SJCRH30 (cell line): ENCODE measurements around the gene UQCRC2. TPM values are rescaled to one million over a fixed set of nuclear protein-coding genes. Genes with fewer than 3 reads are reported as not detected.
"Not testable (repeated sequence)": the region's sequence is repeated elsewhere in the genome, so short reads cannot be mapped to it uniquely, and the experiment has no call there.

Source experiments
- DNase-seq, 2 experiments: peaks; one replicate each; pipeline ENCODE4 v3.0.0-alpha.2; 2015 to 2020
- H3K27ac ChIP-seq: fragments of 250-450 bp; sonication (Bioruptor Pico); 2 replicates; pipeline ENCODE4 v1.5.1; 2020; ENCODE audit warnings: mild to moderate bottlenecking, moderate library complexity
- H3K27me3 ChIP-seq: fragments of 250-450 bp; sonication (Bioruptor Pico); 2 replicates; pipeline ENCODE4 v1.5.1; 2020; ENCODE audit warnings: mild to moderate bottlenecking, moderate library complexity
- H3K36me3 ChIP-seq: fragments of 250-450 bp; sonication (Bioruptor Pico); 2 replicates; pipeline ENCODE4 v1.5.1; 2020; ENCODE audit warnings: mild to moderate bottlenecking, moderate library complexity
- H3K4me1 ChIP-seq: fragments of 250-450 bp; sonication (Bioruptor Pico); 2 replicates; pipeline ENCODE4 v1.5.1; 2020; ENCODE audit warnings: mild to moderate bottlenecking, moderate library complexity
- H3K4me3 ChIP-seq: fragments of 250-450 bp; sonication (Bioruptor Pico); 2 replicates; pipeline ENCODE4 v1.5.1; 2020; ENCODE audit warnings: mild to moderate bottlenecking, moderate library complexity
- H3K9me3 ChIP-seq: fragments of 250-450 bp; sonication (Bioruptor Pico); replicated peaks from 2 replicates; pipeline ENCODE4 v1.5.1; 2020; ENCODE audit warnings: mild to moderate bottlenecking, moderate library complexity
- total RNA-seq: library from RNA; depleted of rRNA; stranded (reverse); fragments of >200 nt; shearing (Covaris generic); gene quantifications from 2 replicates; pipeline ENCODE4 v1.2.3, GENCODE V29; 2014; rRNA removed

Gene UQCRC2
- 166 and 169 TPM in 2 replicates for total RNA-seq

- Histone ChIP-seq H3K4me1 (no peaks in the 10 kb centered on the region), H3K36me3 (peaks cover 2% of the 10 kb centered on the region), H3K9me3 (no peaks in the 10 kb centered on the region), H3K4me3 (peak within 1 kb of the TSS; percentile 79), H3K27me3 (no peaks in the 10 kb centered on the region), H3K27ac (peak within 1 kb of the TSS; percentile 96)
- DNase-seq: peak; percentile 89 to 94
Measured at GRCh38 chr16:21952793-21953540, at the start of gene UQCRC2. TSS of gene UQCRC2 (plus strand) at chr16:21953361. CDS start at chr16:21953424, 63 bp downstream.

- not testable (repeated sequence) for H3K36me3 ChIP-seq, H3K4me3 ChIP-seq, H3K27ac ChIP-seq, H3K27me3 ChIP-seq, H3K4me1 ChIP-seq, H3K9me3 ChIP-seq, DNase-seq
Measured at GRCh38 chr16:21932650-21933049, 20.5 kb upstream of the UQCRC2 start.

GRCh38 chr16:21933316-21933715, 19.8 kb upstream of the UQCRC2 start:
- not testable (repeated sequence) for H3K27ac ChIP-seq, H3K4me3 ChIP-seq, H3K9me3 ChIP-seq, H3K36me3 ChIP-seq, H3K27me3 ChIP-seq, H3K4me1 ChIP-seq, DNase-seq

- not testable (repeated sequence) for DNase-seq, H3K36me3 ChIP-seq, H3K9me3 ChIP-seq, H3K27ac ChIP-seq, H3K4me3 ChIP-seq, H3K4me1 ChIP-seq, H3K27me3 ChIP-seq
Measured at GRCh38 chr16:21933790-21934189, 19.4 kb upstream of the UQCRC2 start.

GRCh38 chr16:21936216-21936615, 16.9 kb upstream of the UQCRC2 start:
- not testable (repeated sequence) for H3K4me3 ChIP-seq, H3K27me3 ChIP-seq, DNase-seq, H3K4me1 ChIP-seq, H3K36me3 ChIP-seq, H3K9me3 ChIP-seq, H3K27ac ChIP-seq

- H3K27me3 ChIP-seq: no peaks in the 10 kb centered on the region; the same call in 1 of the 2 replicates
- no peaks in the 10 kb centered on the region for H3K9me3 ChIP-seq
- H3K27ac ChIP-seq: no peak overlapping the region
- no peaks in the 10 kb centered on the region for H3K36me3 ChIP-seq
- no peak for DNase-seq
- H3K4me3 ChIP-seq: no peak overlapping the region
- H3K4me1 ChIP-seq: no peaks in the 10 kb centered on the region
Measured at GRCh38 chr16:21937336-21937829, 15.8 kb upstream of the UQCRC2 start.

GRCh38 chr16:21940570-21940969, 12.6 kb upstream of the UQCRC2 start:
- Histone ChIP-seq H3K9me3 (no peaks in the 10 kb centered on the region), H3K36me3 (no peaks in the 10 kb centered on the region), H3K27me3 (no peaks in the 10 kb centered on the region; the same call in 1 of the 2 replicates), H3K27ac (no peak overlapping the region), H3K4me1 (peaks cover 12% of the 10 kb centered on the region), H3K4me3 (no peak overlapping the region)
- no peak for DNase-seq

- Histone ChIP-seq H3K4me1 (peaks cover 12% of the 10 kb centered on the region), H3K4me3 (no peak overlapping the region), H3K27me3 (no peaks in the 10 kb centered on the region; the same call in 1 of the 2 replicates), H3K27ac (peak overlapping the region; percentile 60), H3K9me3 (no peaks in the 10 kb centered on the region), H3K36me3 (no peaks in the 10 kb centered on the region)
- DNase-seq: peak; percentile 87 to 95
Measured at GRCh38 chr16:21943571-21943970, 9.6 kb upstream of the UQCRC2 start.

GRCh38 chr16:21946889-21947635, 6.1 kb upstream of the UQCRC2 start:
- Histone ChIP-seq H3K9me3 (no peaks in the 10 kb centered on the region), H3K36me3 (no peaks in the 10 kb centered on the region), H3K4me3 (no peak overlapping the region), H3K27me3 (no peaks in the 10 kb centered on the region), H3K4me1 (peaks cover 12% of the 10 kb centered on the region), H3K27ac (no peak overlapping the region)
- no peak for DNase-seq

GRCh38 chr16:21949713-21950260, 3.4 kb upstream of the UQCRC2 start:
- Histone ChIP-seq H3K36me3 (no peaks in the 10 kb centered on the region), H3K27ac (no peak overlapping the region), H3K4me1 (no peaks in the 10 kb centered on the region), H3K27me3 (no peaks in the 10 kb centered on the region), H3K4me3 (no peak overlapping the region), H3K9me3 (no peaks in the 10 kb centered on the region)
- DNase-seq: no peak

- H3K4me1 ChIP-seq: no peaks in the 10 kb centered on the region
- no peaks in the 10 kb centered on the region for H3K9me3 ChIP-seq
- H3K4me3 ChIP-seq: no peak overlapping the region
- H3K27me3 ChIP-seq: no peaks in the 10 kb centered on the region
- H3K36me3 ChIP-seq: no peaks in the 10 kb centered on the region
- peak; percentile 7 to 23 for DNase-seq
- no peak overlapping the region for H3K27ac ChIP-seq
Measured at GRCh38 chr16:21950782-21951521, 2.2 kb upstream of the UQCRC2 start.

- peak overlapping the region; percentile 96 for H3K27ac ChIP-seq
- H3K4me1 ChIP-seq: no peaks in the 10 kb centered on the region
- no peaks in the 10 kb centered on the region; the same call in 1 of the 2 replicates for H3K36me3 ChIP-seq
- peak; percentile 64 to 80 for DNase-seq
- no peaks in the 10 kb centered on the region for H3K9me3 ChIP-seq
- peak overlapping the region; percentile 79 for H3K4me3 ChIP-seq
- no peaks in the 10 kb centered on the region for H3K27me3 ChIP-seq
Measured at GRCh38 chr16:21952040-21952792, 945 bp upstream of the UQCRC2 start.

- peaks cover 7% of the 10 kb centered on the region for H3K36me3 ChIP-seq
- DNase-seq: no peak
- H3K9me3 ChIP-seq: no peaks in the 10 kb centered on the region
- H3K4me1 ChIP-seq: no peaks in the 10 kb centered on the region
- peak overlapping the region; percentile 96 for H3K27ac ChIP-seq
- H3K27me3 ChIP-seq: no peaks in the 10 kb centered on the region
- H3K4me3 ChIP-seq: peak overlapping the region; percentile 79
Measured at GRCh38 chr16:21953541-21953902, 361 bp downstream of the UQCRC2 start.

- no peaks in the 10 kb centered on the region for H3K27me3 ChIP-seq
- peaks cover 39% of the 10 kb centered on the region for H3K36me3 ChIP-seq
- no peak overlapping the region for H3K27ac ChIP-seq
- no peak overlapping the region for H3K4me3 ChIP-seq
- H3K9me3 ChIP-seq: no peaks in the 10 kb centered on the region
- H3K4me1 ChIP-seq: no peaks in the 10 kb centered on the region
- DNase-seq: no peak
Measured at GRCh38 chr16:21957714-21958346, 4.7 kb downstream of the UQCRC2 start.
